ENCODE measurements around the gene LCE7A.

The LCE7A gene

DNA sequence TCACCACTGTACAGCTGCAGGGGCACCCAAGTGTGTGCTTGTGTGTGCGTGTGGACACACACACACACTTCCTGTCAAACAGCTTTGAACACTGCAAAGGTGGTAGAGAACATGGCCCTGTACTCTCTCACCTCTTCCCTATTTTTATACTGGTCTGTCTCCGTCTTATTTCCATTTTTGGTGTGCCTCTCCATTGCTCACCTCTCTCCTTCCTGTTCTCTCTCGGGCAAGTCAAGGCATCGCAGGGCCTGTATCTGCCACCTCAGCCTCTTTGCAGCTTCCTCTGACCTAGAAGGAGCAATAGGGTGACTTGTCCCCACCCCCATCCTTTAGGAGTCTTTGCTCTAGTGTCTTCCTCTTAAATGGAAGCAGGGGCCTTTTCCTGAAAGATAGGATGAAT, 20.5 kb downstream of the LCE7A start:
- DNase-seq, result no peak

DNA sequence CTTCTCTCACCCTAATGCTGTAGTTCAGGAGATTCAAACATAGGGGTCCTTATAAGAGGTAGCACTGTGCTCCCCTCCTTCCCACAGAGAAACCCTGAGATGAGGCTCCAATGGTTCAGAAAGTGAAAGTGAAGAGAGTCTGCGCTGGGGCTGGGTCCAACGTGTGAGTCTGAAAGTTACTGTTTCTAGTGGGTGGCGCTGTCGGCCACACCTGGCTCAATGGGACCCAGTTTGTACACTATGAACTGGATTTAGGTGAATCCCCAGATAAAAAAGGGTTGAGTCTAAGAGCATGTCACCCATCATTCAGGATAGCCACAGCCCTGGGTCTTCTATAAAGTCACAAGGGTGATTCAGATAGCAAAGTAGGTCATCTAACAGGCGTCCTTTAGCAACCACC, 21.1 kb downstream of the LCE7A start:
- no peak for DNase-seq

DNA sequence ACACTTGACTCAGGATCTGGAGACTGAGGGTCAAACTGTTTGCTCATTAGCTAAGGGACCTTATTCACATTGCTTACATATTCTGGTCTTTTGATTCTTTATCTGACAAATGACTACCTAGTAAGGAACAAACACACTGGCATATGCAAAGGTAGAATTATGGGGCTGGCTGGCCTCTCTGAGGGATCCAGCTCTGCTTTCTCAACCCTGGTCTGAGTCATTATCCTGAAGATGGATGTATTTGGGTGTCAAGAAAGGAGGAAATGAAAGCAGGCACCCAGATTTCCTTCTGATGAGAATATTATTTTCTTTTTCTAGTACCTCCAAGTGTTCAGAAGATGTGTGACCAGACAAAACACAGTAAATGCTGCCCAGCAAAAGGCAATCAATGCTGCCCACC, 24.3 kb downstream of the LCE7A start:
- DNase-seq, result no peak

DNA sequence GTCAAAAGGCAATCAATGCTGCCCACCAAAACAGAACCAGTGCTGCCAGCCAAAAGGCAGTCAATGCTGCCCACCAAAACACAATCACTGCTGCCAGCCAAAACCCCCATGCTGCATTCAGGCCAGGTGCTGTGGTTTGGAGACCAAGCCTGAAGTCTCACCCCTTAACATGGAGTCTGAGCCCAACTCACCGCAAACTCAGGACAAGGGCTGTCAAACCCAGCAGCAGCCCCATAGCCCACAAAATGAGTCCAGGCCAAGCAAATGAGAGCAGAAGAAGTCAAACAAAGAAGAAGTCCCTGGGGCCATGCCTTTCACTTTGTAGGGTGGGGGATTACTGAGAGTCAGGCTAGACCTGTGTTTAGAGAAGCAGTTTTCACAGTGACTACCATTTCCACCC, 24.7 kb downstream of the LCE7A start:
- DNase-seq, result no peak

DNA sequence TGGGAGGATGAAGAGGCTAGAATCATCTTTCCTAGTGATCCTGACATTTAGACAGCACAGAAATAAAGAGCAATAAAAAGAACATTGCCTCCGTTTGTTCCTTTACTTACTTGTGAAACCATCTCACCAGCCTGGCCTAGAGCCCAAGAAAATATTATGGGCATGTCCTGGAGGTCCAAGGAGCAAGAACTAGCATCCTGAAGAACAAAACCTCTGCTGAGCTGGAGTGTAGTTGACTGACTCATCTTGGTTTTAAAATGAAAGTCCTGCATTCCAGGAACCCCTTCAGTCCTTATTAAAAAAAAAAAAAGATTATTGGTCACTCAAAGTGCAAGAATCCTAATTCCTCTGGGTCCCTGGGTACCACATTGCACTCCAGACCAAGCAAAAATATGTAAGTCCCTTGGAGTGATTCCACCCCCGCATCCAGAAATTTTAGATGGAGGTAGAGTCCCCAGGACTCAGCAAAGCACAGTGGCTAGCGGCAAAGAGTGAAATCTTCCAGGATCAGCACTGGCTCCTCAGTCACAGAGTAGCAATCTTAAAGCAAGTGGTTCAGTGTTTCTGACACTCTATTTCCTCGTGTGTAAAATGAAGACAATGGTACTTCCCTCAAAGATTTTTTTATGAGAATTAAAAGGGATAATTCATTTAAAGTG, 25.3 kb downstream of the LCE7A start:
- no peak for DNase-seq

DNA sequence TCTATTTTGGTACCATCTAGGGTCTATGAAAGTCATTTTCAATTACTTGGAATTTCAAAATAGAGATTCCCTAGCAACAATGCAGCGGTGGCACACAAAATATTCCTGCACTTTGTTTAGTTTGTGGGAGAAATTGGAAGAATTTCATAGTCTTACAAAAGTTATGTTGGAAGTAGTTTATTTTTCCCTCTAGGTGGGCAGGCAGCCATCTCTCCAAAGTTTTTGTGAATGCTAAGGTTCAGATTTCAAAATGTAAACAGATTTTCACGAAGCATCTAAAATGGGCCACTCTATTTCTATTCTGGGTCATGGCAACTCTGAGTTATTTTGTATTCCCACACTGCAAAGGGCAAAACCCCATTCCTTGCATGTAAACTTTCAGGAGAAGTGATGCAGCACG, 26.3 kb downstream of the LCE7A start:
- DNase-seq, result no peak

DNA sequence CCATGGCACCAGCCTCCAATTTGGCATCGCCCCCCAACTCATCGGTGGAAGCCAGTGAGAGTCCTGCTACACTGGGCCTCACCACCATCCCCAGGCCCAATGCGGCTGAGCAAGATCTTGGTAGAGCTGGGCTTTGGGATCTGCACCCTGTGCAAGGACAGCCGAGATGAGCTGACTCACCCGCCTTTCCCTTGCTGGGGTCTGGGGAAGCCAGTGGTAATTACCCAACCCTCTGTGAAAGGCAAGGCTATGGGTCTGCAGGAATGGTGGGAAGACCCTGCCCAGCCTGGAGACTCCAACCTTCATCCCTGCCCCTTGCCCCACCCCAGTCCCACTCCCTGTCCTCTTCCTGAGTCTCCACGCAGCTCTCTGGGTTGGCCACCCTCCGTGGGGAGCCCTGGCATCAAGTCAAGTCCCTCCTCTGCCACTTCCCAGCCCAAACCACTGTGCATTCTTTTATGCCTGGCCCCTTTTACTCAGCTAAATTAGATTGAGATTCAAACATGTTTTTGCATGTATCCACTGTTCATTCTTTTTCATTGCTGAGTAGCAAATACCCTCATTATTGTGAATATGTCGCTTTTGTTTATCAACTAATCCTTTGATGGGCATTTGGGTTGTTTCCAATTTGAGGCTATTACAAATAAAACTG, 27.1 kb downstream of the LCE7A start:
- DNase-seq, result no peak

DNA sequence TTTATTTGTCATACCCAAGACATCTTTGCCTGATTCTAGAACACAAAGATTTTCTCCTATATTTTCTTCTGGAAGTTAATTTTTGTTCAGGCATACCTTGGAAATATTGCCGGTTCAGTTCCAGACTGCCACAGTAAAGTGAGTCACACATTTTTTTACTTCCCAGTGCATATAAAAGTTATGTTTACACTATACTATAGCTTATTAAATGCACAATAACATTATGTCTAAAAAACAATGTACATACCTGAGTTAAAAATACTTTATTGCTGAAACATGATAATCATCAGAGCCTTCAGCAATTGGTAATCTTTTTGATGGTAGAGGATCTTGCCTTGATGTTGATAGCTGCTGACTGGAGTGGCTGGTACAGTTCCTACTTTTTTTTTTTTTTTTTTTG, 28.3 kb downstream of the LCE7A start:
- DNase-seq, result no peak

DNA sequence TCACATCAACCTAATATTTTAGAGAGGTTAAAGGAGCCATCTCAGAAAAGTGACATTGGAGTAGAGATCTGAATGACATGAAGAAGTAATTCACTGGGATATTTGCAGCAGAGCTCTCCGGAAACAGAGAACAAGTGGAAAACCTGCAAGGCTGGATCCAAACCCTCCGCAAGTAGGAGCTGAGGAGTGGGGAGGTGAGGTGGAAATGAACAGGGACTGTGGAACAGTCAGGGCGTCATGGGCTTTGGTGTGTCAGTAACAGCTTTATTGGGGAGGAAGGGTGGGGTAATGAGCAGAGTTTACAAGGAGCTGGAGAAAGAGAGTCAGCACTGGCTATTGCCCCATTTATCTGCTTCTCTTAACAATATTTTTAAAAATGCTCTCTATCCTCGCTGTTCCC, 39.2 kb downstream of the LCE7A start:
- DNase-seq, result no peak

DNA sequence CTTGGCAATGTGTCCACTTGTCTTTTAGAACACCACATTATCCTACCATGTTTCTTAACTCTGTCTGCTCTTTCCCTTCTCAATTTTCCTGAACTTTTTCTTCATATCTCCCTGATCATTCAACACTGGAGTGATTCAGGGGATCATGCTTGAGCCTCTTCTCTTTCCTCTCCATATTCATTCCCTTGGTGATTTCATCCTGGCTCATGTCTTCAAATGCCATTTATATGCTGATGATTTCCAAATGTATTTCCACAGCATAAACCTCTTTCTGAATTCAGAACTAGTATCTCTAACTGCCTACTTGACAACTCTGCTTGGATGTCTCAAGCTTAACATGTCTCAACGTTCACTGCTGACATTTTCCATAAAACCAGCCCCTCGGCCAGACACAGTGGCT, 40.1 kb downstream of the LCE7A start:
- no peak for DNase-seq

DNA sequence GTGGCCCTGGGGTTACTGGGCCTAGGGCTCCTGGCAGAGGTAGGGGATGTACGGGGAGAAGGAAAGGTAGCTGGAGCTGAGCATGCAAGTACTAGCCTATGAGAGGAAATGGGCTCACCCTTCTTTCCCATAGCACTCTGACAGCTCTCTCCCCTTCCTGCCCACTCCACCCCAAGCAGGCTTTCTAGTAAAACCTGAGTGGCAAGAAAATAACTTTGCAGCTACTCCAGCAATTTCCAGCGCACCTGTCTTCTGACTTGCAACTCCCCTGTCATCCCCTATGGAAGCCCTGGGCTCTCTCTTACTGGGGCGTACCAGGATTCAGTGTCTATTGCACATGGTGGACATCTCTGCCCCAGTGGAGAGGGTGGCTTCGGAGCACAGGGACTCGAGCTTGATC, 41.8 kb downstream of the LCE7A start:
- DNase-seq, result no peak

DNA sequence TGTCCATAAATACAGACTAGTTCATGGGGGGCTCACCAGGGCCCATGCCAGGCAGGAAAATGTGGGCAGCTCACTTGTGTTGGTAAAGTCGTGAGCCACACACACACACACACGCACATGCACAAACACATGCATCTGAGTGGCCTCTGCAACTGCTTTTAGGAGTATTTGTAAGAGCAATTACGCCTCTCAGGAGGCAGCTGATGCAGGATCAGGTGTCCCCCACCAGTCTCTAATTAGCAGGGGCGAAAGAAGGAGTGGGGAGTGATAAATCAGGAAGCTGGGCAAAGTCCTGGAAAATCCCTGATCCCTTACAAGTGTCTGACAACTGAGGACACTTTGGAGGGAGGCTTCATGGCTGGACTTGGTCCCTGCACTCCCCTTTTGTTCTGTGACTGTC, 42.8 kb downstream of the LCE7A start:
- no peak for DNase-seq

DNA sequence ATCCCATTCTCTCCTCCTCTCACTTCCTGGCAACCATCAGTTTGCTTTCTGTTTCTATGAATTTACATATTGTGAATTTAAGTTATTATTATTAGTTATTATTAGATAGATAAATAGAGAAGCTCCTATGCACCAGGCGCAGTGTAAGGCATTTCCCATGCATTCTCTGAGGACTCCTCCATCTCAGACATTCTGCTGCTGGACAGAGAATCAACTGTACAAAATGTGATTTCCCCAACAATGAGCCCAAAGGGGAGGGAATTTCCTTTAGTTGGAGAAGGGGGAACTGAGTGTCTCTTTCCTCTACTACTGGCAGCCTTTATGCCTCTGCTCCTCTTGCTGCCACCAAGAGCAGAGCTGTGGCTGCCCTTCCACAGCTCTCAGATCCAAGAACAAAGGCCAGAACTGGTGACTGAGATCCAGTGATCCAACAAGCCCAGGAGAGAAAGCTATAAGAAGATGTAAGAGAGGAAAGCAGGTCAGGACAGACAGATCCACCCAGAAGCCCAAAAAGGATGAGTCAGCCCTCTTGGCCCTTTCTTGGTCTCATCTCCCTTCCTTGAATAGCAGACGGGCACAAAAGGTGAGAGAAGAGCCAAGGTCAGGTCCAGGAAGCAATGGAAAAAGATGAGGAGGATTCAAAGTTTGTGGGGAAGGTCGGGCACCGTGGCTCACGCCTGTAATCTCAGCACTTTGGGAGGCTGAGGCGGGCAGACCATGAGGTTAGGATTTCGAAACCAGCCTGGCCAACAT, 45.1 kb downstream of the LCE7A start:
- DNase-seq, result no peak

DNA sequence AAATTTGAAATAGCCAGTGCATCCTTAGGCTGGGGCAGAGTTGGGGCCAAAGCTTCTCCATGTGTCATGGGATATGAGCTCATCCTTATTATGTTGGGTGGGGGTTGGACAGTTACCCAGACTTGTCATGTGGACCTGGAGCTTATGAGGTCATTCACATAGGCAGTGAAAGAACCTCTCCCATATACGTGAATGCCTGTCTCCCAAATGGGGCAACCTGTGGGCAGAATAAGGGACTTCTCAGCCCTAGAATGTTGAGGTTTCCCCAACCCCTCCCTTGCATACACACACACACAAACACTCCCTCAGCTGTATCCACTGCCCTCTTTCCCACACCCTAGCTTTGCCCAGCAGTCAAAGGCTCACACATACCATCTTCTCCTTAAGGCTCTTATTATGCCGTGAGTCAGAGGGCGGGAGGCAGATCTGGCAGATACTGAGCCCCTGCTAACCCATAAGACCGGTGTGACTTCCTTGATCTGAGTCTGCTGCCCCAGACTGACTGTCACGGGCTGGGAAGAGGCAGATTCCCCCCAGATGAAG, 46.3 kb downstream of the LCE7A start:
- no peak for DNase-seq

DNA sequence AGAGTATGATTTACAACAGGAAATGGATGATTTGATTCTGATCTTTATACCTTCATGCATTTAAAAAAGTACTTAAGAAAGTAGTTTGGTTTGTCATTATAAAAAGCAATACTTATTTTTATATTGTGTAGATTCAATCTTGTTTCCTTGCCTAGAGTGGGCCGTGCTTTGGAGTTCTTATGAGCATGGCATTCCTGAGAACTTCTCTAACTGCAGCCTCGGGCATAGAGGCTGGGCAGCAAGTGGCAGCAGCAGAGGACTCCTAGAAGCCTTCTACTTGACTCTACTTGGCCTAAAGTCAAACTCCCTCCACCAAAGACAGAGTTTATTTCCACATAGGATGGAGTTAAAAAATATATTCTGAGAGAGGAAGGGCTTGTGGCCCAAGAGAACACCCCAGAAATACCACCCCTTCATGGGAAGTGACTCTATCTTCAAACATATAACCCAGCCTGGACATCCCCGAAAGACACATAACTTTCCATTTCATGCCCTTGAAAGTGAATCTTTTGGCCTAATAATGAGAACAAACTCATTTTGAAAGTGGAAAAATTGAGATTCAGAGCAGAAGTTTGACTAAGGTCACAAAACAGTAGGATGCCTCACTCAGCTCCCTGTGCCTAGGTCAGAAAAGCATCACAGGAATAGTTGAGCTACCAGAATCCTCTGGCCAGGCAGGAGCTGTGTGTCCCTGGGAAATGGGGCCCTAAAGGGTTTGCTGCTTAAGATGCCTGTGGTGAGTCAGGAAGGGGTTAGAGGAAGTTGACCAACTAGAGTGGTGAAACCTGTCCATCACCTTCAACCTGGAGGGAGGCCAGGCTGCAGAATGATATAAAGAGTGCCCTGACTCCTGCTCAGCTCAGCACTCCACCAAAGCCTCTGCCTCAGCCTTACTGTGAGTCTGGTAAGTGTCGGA, 48.1 kb downstream of the LCE7A start, which contains the start of gene IVL:
Gene IVL, plus strand, starts transcription at position 861 of the 916 bp plus-strand sequence. CDS start 1,252 bp downstream, outside the sequence.
- DNase-seq, result no peak

DNA sequence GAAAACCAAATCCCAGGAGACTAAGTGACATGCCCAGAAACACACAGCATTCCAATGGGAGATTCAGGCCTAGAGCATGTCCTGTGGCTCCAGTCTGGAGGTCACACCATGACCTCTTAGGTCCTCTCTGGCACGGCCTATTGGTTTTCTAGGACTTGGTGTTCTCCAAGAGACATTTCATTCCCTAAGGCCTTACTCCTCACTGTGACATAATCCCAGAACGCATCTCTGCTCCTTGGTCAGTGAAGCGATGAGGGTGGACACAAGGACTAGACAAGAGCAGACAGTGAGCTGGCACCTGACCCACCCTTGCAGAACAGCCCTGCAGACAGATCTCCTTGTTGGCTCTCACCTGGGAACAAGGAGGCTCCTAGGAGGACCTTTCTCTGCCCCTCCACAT, 49.4 kb downstream of the LCE7A start:
- no peak for DNase-seq
